HepG2 (cell line): Measurements from ENCODE around the gene PRSS50. TPM values are rescaled to one million over a fixed set of nuclear protein-coding genes. Genes with fewer than 3 reads are reported as not detected.

ENCODE experiments used
- ATAC-seq: fragments of 200-7000 bp; cut with Tn5 transposase; 3 replicates; pipeline ENCODE4 v1.9.1; 2020; ENCODE audit warnings: mild to moderate bottlenecking, moderate library complexity
- BruUV-seq: library from RNA; stranded (reverse); fragments of 400-500 nt; replicated peaks from 2 replicates; lab custom pipeline; 2021; lab: Mats Ljungman, UMichigan
- CTCF ChIA-PET: fragments of 300-600 bp; formaldehyde crosslinking; extraction: SDS; loops from one replicate; lab custom pipeline; 2021; ENCODE audit warnings: low total read pairs, inconsistent platforms, low intra/inter-chr PET ratio; lab: Yijun Ruan, JAX
- POLR2A ChIA-PET: fragments of 350-600 bp; sonication (Branson Sonifier 250); formaldehyde crosslinking; loops from one replicate; lab custom pipeline; 2020; ENCODE audit warnings: antibody characterized with exemption, inconsistent platforms; lab: Yijun Ruan, JAX
- DNase-seq: peaks from one replicate; pipeline ENCODE4 v3.0.0-alpha.2; 2015; ENCODE audit warnings: low spot score
- FAIRE-seq: peaks from 3 replicates; lab custom pipeline; 2011; peaks lifted over from hg19 to GRCh38; lab: Jason Lieb, UNC
- H2AFZ ChIP-seq: one replicate; pipeline ENCODE4 v1.6.1; 2011; ENCODE audit warnings: low read length, inconsistent platforms
- H3K27ac ChIP-seq: fragments of 300-600 bp; 3 replicates; pipeline ENCODE4 v1.8.0; 2011; ENCODE audit warnings: mixed run types, mild to moderate bottlenecking, mixed read lengths, low read length, inconsistent platforms; ENCODE audit not compliant: insufficient read depth; ENCODE audit errors: extremely low read length
- H3K27me3 ChIP-seq, 2 experiments: fragments of 200-600 bp in 1 of 2; 2 replicates in 1 of 2; 3 replicates in 1 of 2; pipeline versions ENCODE4 v1.6.0 to v1.8.0; 2011; ENCODE audit warnings: low read length in 2 of 2, mild to moderate bottlenecking in 2 of 2, moderate library complexity in 2 of 2, inconsistent platforms in 1 of 2; ENCODE audit not compliant: insufficient read depth in 2 of 2, control insufficient read depth in 1 of 2
- H3K36me3 ChIP-seq, 2 experiments: fragments of 200-600 bp in 1 of 2; replicated peaks in 1 of 2; 2 replicates in 1 of 2; 3 replicates in 1 of 2; pipeline versions ENCODE4 v1.5.1 to v1.8.0; 2011; ENCODE audit warnings: low read length in 2 of 2, inconsistent platforms in 1 of 2; ENCODE audit not compliant: insufficient read depth in 2 of 2, control insufficient read depth in 1 of 2
- H3K4me1 ChIP-seq: 2 replicates; pipeline ENCODE4 v1.5.1; 2012; ENCODE audit warnings: low read length, inconsistent platforms; ENCODE audit not compliant: insufficient read depth
- H3K4me2 ChIP-seq: 2 replicates; pipeline ENCODE4 v1.6.0; 2011; ENCODE audit warnings: low read depth, low read length, inconsistent platforms
- H3K4me3 ChIP-seq, 3 experiments: fragments of 200-600 bp in 1 of 3; sonication (generic), shearing (Covaris generic) in 1 of 3; replicated peaks in 1 of 3; 2 replicates each; pipeline ENCODE4 v1.5.1; 2011 to 2016; ENCODE audit warnings: low read length in 3 of 3, inconsistent platforms in 2 of 3, low read depth in 2 of 3, mild to moderate bottlenecking in 2 of 3, control low read depth in 1 of 3, mixed read lengths in 1 of 3; ENCODE audit not compliant: insufficient read depth in 1 of 3
- H3K79me2 ChIP-seq: one replicate; pipeline ENCODE4 v1.6.1; 2011; ENCODE audit warnings: low read length, inconsistent platforms; ENCODE audit not compliant: insufficient read depth
- H3K9ac ChIP-seq: 2 replicates; pipeline ENCODE4 v1.6.0; 2011; ENCODE audit warnings: mild to moderate bottlenecking, low read depth, low read length, inconsistent platforms; ENCODE audit not compliant: insufficient read depth
- H3K9me3 ChIP-seq: 2 replicates; pipeline ENCODE4 v1.5.1; 2012; ENCODE audit warnings: mild to moderate bottlenecking, low read length
- H4K20me1 ChIP-seq: 2 replicates; pipeline ENCODE4 v1.6.0; 2011; ENCODE audit warnings: inconsistent platforms, mild to moderate bottlenecking, low read length, moderate library complexity; ENCODE audit not compliant: insufficient read depth
- FIP1L1 ChIP-seq: fragments of 200-400 bp; formaldehyde crosslinking; IDR thresholded peaks from 2 replicates; pipeline ENCODE4 v1.6.1; 2018; ENCODE audit warnings: low read depth, mild to moderate bottlenecking, low read length, moderate library complexity, borderline replicate concordance; ENCODE audit not compliant: insufficient read depth
- ZBTB20 ChIP-seq: sonication (generic); formaldehyde crosslinking; IDR thresholded peaks from 2 replicates; pipeline ENCODE4 v1.8.1; 2023; ENCODE audit warnings: missing genetic modification reagents, low read depth, mild to moderate bottlenecking, borderline replicate concordance
- ZFP37 ChIP-seq: sonication (generic); formaldehyde crosslinking; IDR thresholded peaks from 2 replicates; pipeline ENCODE4 v1.4.0; 2020; ENCODE audit warnings: missing genetic modification reagents, borderline replicate concordance
- WGBS: methylation state at CpG from one replicate; pipeline ENCODE4 v1.1.6; 2017; ENCODE audit warnings: low lambda C conversion rate; 5-methylcytosine and 5-hydroxymethylcytosine counted together
- in situ Hi-C: cut with HindIII; loops from 2 replicates; pipeline ENCODE4 v1.10.0; 2017; ENCODE audit warnings: low pct_unique_long_range_greater_than_20kb; ENCODE audit not compliant: extremely low pct_ligation_motif_present
- intact Hi-C: fragments of 100-400 bp; cut with micrococcal nuclease; formaldehyde crosslinking; loops from one replicate; pipeline ENCODE4 v1.10.0; 2022; ENCODE audit not compliant: unreplicated experiment
- polyA plus RNA-seq, 8 experiments: library from polyadenylated mRNA; depleted of rRNA in 3 of 8; stranded (reverse) in 7 of 8; unstranded in 1 of 8; fragments of >200 nt; fragmentation: Illumina TruSeq in 4 of 8; extraction: Trizol in 4 of 8; gene quantifications; 2 replicates each; pipeline versions ENCODE4 v1.2.1 to v1.2.3, GENCODE V29; 2011 to 2016; ENCODE audit warnings: low read depth in 4 of 8, missing spikeins in 1 of 8, mixed read lengths in 1 of 8; ENCODE audit not compliant: insufficient read depth in 1 of 8
- total RNA-seq, 5 experiments: library from RNA; depleted of rRNA; stranded (reverse); fragments of >200 nt; fragmentation: Illumina TruSeq; extraction: Trizol; gene quantifications; 2 replicates each; pipeline ENCODE4 v1.2.3, GENCODE V29; 2016; ENCODE audit warnings: low read depth in 1 of 5
- TF ChIP-seq, protein P1 (sequence below): sonication (generic); formaldehyde crosslinking; IDR thresholded peaks from one replicate; pipeline ENCODE4 v1.5.1; 2020; ENCODE audit warnings: mild to moderate bottlenecking, missing genetic modification reagents; ENCODE audit errors: not compliant biosample characterization

PRSS50 gene
- total and polyA plus RNA-seq, 2 of the 13 experiments (the other 11 are each of a cell fraction or from before 2014, with no cell fraction given), result not detected

DNA sequence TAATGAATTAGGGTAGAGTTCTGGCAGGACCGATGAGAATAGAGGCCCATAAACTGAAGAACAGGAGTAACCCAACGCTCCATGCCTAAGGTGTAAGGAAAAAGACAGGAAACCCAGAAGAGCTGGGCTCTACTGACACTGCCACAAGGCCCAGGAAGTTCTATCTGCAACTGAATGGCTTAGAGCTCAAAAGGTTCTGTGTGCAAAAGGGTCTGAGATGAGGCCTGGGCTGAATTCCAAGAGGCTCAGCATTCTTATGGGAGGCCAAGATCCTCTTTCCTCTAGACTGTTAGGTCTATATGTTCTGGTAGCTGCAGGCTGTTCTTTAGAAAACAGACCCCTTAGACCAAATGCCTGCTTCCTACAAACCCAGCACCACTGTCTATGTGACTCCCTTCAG, 30.5 kb upstream of the PRSS50 start (continued):
- no peak for TF ChIP-seq ZBTB20 (CRISPR knock-in tag)
- TF ChIP-seq, all 625 proteins: peak for 0

DNA sequence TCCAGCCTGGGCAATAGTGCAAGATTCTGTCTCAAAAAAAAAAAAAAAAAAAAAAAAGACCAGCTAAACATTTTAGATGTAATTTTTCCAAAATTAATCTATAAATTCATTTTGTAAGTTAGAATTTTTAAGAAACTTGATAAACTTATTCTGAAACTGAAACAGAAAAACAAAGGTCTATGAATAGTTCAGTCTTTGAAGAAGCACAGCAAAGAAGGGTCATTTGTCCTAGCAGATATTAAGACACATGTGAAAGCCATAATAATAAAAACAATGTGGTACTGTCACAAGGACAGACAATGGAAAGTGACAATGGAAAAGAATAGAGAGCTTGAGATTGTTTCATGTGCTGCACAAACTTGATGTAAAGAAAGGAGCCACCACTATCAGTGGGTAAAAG, 29.0 kb upstream of the PRSS50 start:
- DNase-seq, result no peak
- no peak overlapping the region for H3K27ac ChIP-seq
- ATAC-seq, result no peak
- FAIRE-seq, result no peak
- no TSS peak for BruUV-seq
- H3K4me2 ChIP-seq, result no peak overlapping the region
- no peak overlapping the region for H3K4me3 ChIP-seq
- in situ Hi-C loops (no loop called here), intact Hi-C loops (no loop called here)
- no peaks in the 10 kb centered on the region for H3K79me2 ChIP-seq
- ChIA-PET CTCF (no interaction called here), POLR2A (no interaction called here)
- no peak overlapping the region for H3K9ac ChIP-seq
- peaks cover 2 to 8% of the 10 kb centered on the region in 2 experiments; a peak in 4 of 5 replicates for H3K27me3 ChIP-seq
- H3K4me1 ChIP-seq, result no peaks in the 10 kb centered on the region
- no peak overlapping the region for H2AFZ ChIP-seq
- no peaks in the 10 kb centered on the region for H3K9me3 ChIP-seq
- no peaks in the 10 kb centered on the region for H3K36me3 ChIP-seq
- no peaks in the 10 kb centered on the region for H4K20me1 ChIP-seq
- no peak for TF ChIP-seq ZFP37 (CRISPR knock-in tag)
- no peak for TF ChIP-seq FIP1L1
- TF ChIP-seq, all 625 proteins: peak for 0

- no peaks in the 10 kb centered on the region for H3K79me2 ChIP-seq
- ATAC-seq (0 out of 3 replicates have a peak, but pooled peaks have one; percentile 31), DNase-seq (no peak), FAIRE-seq (no peak)
- ChIA-PET CTCF (no interaction called here), POLR2A (no interaction called here)
- intact Hi-C loops (no loop called here), in situ Hi-C loops (no loop called here)
- H3K36me3 ChIP-seq, result no peaks in the 10 kb centered on the region
- no peak overlapping the region for H3K27ac ChIP-seq
- no peak overlapping the region for H3K9ac ChIP-seq
- H2AFZ ChIP-seq, result no peak overlapping the region
- H4K20me1 ChIP-seq, result no peaks in the 10 kb centered on the region
- H3K27me3 ChIP-seq, result peaks cover 0 to 3% of the 10 kb centered on the region in 2 experiments; a peak in 1 of 5 replicates
- no peak overlapping the region for H3K4me3 ChIP-seq
- WGBS, result 60% methylated on average over 12 of the region's 12 CpGs
- no TSS peak for BruUV-seq
- H3K9me3 ChIP-seq, result no peaks in the 10 kb centered on the region
- no peak overlapping the region for H3K4me2 ChIP-seq
- no peaks in the 10 kb centered on the region for H3K4me1 ChIP-seq
- TF ChIP-seq, protein P1, sequence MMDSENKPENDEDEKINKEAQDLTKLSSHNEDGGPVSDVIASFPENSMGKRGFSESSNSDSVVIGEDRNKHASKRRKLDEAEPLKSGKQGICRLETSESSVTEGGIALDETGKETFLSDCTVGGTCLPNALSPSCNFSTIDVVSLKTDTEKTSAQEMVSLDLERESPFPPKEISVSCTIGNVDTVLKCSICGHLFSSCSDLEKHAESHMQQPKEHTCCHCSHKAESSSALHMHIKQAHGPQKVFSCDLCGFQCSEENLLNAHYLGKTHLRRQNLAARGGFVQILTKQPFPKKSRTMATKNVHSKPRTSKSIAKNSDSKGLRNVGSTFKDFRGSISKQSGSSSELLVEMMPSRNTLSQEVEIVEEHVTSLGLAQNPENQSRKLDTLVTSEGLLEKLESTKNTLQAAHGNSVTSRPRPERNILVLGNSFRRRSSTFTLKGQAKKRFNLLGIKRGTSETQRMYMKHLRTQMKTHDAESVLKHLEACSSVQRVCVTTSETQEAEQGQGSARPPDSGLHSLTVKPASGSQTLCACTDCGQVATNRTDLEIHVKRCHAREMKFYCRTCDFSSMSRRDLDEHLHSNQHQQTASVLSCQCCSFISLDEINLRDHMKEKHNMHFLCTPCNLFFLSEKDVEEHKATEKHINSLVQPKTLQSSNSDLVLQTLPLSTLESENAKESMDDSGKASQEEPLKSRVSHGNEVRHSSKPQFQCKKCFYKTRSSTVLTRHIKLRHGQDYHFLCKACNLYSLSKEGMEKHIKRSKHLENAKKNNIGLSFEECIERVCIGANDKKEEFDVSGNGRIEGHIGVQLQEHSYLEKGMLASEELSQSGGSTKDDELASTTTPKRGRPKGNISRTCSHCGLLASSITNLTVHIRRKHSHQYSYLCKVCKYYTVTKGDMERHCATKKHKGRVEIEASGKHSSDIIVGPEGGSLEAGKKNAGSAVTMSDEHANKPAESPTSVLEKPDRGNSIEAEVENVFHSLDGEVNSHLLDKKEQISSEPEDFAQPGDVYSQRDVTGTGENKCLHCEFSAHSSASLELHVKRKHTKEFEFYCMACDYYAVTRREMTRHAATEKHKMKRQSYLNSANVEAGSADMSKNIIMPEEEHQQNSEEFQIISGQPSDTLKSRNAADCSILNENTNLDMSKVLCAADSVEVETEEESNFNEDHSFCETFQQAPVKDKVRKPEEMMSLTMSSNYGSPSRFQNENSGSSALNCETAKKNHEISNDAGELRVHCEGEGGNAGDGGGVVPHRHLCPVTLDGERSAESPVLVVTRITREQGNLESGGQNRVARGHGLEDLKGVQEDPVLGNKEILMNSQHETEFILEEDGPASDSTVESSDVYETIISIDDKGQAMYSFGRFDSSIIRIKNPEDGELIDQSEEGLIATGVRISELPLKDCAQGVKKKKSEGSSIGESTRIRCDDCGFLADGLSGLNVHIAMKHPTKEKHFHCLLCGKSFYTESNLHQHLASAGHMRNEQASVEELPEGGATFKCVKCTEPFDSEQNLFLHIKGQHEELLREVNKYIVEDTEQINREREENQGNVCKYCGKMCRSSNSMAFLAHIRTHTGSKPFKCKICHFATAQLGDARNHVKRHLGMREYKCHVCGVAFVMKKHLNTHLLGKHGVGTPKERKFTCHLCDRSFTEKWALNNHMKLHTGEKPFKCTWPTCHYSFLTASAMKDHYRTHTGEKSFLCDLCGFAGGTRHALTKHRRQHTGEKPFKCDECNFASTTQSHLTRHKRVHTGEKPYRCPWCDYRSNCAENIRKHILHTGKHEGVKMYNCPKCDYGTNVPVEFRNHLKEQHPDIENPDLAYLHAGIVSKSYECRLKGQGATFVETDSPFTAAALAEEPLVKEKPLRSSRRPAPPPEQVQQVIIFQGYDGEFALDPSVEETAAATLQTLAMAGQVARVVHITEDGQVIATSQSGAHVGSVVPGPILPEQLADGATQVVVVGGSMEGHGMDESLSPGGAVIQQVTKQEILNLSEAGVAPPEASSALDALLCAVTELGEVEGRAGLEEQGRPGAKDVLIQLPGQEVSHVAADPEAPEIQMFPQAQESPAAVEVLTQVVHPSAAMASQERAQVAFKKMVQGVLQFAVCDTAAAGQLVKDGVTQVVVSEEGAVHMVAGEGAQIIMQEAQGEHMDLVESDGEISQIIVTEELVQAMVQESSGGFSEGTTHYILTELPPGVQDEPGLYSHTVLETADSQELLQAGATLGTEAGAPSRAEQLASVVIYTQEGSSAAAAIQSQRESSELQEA (CRISPR knock-in tag), result no peak
Measured at GRCh38 chr3:46742992-46743585, 25.4 kb upstream of the PRSS50 start.
